Caco-2 (cell line): ENCODE data around the gene AQP6. TPM values are rescaled to one million over a fixed set of nuclear protein-coding genes. Genes with fewer than 3 reads are reported as not detected.

ENCODE experiments used
- BruUV-seq: library from RNA; stranded (reverse); fragments of 400-500 nt; replicated peaks from 2 replicates; lab custom pipeline; 2021; lab: Mats Ljungman, UMichigan
- CTCF ChIA-PET: fragments of 300-600 bp; sonication (Branson Sonifier 250); formaldehyde crosslinking; loops from one replicate; lab custom pipeline; 2022; ENCODE audit warnings: antibody characterized with exemption; lab: Charles Lee
- POLR2A ChIA-PET: fragments of 300-600 bp; sonication (Branson Sonifier 250); formaldehyde crosslinking; loops from one replicate; lab custom pipeline; 2022; ENCODE audit warnings: antibody characterized with exemption; lab: Charles Lee
- DNase-seq, 2 experiments: peaks; one replicate each; pipeline versions ENCODE4 v3.0.0 to v3.0.0-alpha.2; 2020 to 2022
- H3K27me3 ChIP-seq: replicated peaks from 2 replicates; pipeline ENCODE4 v1.6.0; 2011; ENCODE audit warnings: low read length; ENCODE audit not compliant: control insufficient read depth, insufficient read depth
- H3K36me3 ChIP-seq: 2 replicates; pipeline ENCODE4 v1.5.1; 2011; ENCODE audit warnings: low read length; ENCODE audit not compliant: control insufficient read depth, insufficient read depth
- H3K4me1 ChIP-seq: fragments of 250-450 bp; sonication (Bioruptor Pico); 2 replicates; pipeline ENCODE4 v1.5.1; 2020; ENCODE audit warnings: mild to moderate bottlenecking
- H3K4me3 ChIP-seq: 2 replicates; pipeline ENCODE4 v1.5.1; 2011; ENCODE audit warnings: low read depth, mild to moderate bottlenecking, control low read depth, low read length
- H3K9me3 ChIP-seq: fragments of 250-450 bp; sonication (Bioruptor Pico); 2 replicates; pipeline ENCODE4 v1.5.1; 2020; ENCODE audit warnings: mild to moderate bottlenecking, moderate library complexity
- H3K27ac Mint-ChIP-seq: one replicate; pipeline ENCODE4 v1.8.0; 2022; ENCODE audit warnings: mixed read lengths; ENCODE audit not compliant: unreplicated experiment
- H3K27me3 Mint-ChIP-seq: one replicate; pipeline ENCODE4 v1.8.0; 2022; ENCODE audit warnings: mixed read lengths; ENCODE audit not compliant: insufficient read depth, unreplicated experiment
- H3K36me3 Mint-ChIP-seq: one replicate; pipeline ENCODE4 v1.8.0; 2022; ENCODE audit warnings: mild to moderate bottlenecking, mixed read lengths; ENCODE audit not compliant: insufficient read depth, unreplicated experiment
- H3K4me1 Mint-ChIP-seq: one replicate; pipeline ENCODE4 v1.8.0; 2022; ENCODE audit warnings: low read depth, mixed read lengths; ENCODE audit not compliant: unreplicated experiment
- H3K4me3 Mint-ChIP-seq: one replicate; pipeline ENCODE4 v1.8.0; 2022; ENCODE audit warnings: mild to moderate bottlenecking, moderate library complexity, mixed read lengths; ENCODE audit not compliant: unreplicated experiment
- H3K9me3 Mint-ChIP-seq: one replicate; pipeline ENCODE4 v1.8.0; 2022; ENCODE audit warnings: mixed read lengths; ENCODE audit not compliant: unreplicated experiment
- CTCF ChIP-seq, 2 experiments: fragments of 200-600 bp in 1 of 2; IDR thresholded peaks; 1 replicate in 1 of 2; 2 replicates in 1 of 2; pipeline versions ENCODE4 v1.5.1 to v1.8.0; 2011 to 2022; ENCODE audit warnings: antibody characterized with exemption in 1 of 2, control low read depth in 1 of 2, inconsistent platforms in 1 of 2, low read depth in 1 of 2, low read length in 1 of 2, mild to moderate bottlenecking in 1 of 2, moderate library complexity in 1 of 2; ENCODE audit not compliant: insufficient read depth in 1 of 2, severe bottlenecking in 1 of 2, unreplicated experiment in 1 of 2
- intact Hi-C: fragments of 100-400 bp; cut with micrococcal nuclease; formaldehyde crosslinking; loops from one replicate; pipeline ENCODE4 v1.10.0; 2022; ENCODE audit not compliant: unreplicated experiment
- total RNA-seq: library from RNA; stranded (reverse); gene quantifications from 2 replicates; pipeline ENCODE4 v1.2.3, GENCODE V29; 2022

The AQP6 gene
- total RNA-seq, 1 experiment from 2014 or later = not detected

GRCh38 chr12:49964849-49965624 is 7.7 kb upstream of the AQP6 start:
- ChIA-PET CTCF (interaction anchor here (0.5 to 7.9 kb wide), 5 partner anchors 16 to 575 kb away, joined by 3 to 78 read pairs (median 46); no protein-coding TSS in a partner anchor), POLR2A (interaction anchor here (0.6 to 1.0 kb wide), 2 partner anchors 109 to 120 kb away, joined by 3 to 12 read pairs; no protein-coding TSS in a partner anchor)
- no peak for TF ChIP-seq CTCF (IDR thresholded peaks at IDR 0.05; ENCODE audit: insufficient read depth in 1 of 2, low read depth in 1 of 2, low read length in 1 of 2, severe bottlenecking in 1 of 2, unreplicated experiment in 1 of 2)
- intact Hi-C loops = no loop called here
- no peaks in the 10 kb centered on the region for H3K9me3 ChIP-seq
- no peaks in the 10 kb centered on the region for H3K27me3 ChIP-seq
- H3K4me1 ChIP-seq = peaks cover 23% of the 10 kb centered on the region
- no peak overlapping the region for H3K4me3 Mint-ChIP-seq
- BruUV-seq = no TSS peak
- DNase-seq = no peak
- no peaks in the 10 kb centered on the region for H3K36me3 Mint-ChIP-seq
- no peaks in the 10 kb centered on the region for H3K36me3 ChIP-seq
- H3K27me3 Mint-ChIP-seq = no peaks in the 10 kb centered on the region
- H3K4me3 ChIP-seq = no peak overlapping the region
- H3K27ac Mint-ChIP-seq = no peak overlapping the region
- no peaks in the 10 kb centered on the region for H3K9me3 Mint-ChIP-seq
- H3K4me1 Mint-ChIP-seq = peaks cover 7% of the 10 kb centered on the region

- no peaks in the 10 kb centered on the region for H3K36me3 ChIP-seq
- intact Hi-C loops = loop anchor here (2.0 kb wide), 1 partner anchor 209 kb away; no protein-coding TSS in a partner anchor
- Mint-ChIP-seq H3K27ac (no peak overlapping the region), H3K4me3 (no peak overlapping the region), H3K27me3 (no peaks in the 10 kb centered on the region), H3K4me1 (no peaks in the 10 kb centered on the region), H3K9me3 (no peaks in the 10 kb centered on the region), H3K36me3 (no peaks in the 10 kb centered on the region)
- H3K9me3 ChIP-seq = no peaks in the 10 kb centered on the region
- H3K27me3 ChIP-seq = no peaks in the 10 kb centered on the region
- H3K4me1 ChIP-seq = peaks cover 20% of the 10 kb centered on the region
- no TSS peak for BruUV-seq
- no peak overlapping the region for H3K4me3 ChIP-seq
- peak in 1 of 2 experiments; percentile 30 for DNase-seq
- TF ChIP-seq CTCF (IDR thresholded peaks at IDR 0.05; ENCODE audit: insufficient read depth in 1 of 2, low read depth in 1 of 2, low read length in 1 of 2, severe bottlenecking in 1 of 2, unreplicated experiment in 1 of 2) = no peak
- CTCF ChIA-PET = interaction anchor here (0.5 to 7.9 kb wide), 10 partner anchors 16 to 574 kb away, joined by 3 to 78 read pairs (median 11); partner anchors contain the start of gene LIMA1
- POLR2A ChIA-PET = interaction anchor here (0.6 to 1.0 kb wide), 2 partner anchors 119 to 524 kb away, joined by 5 to 12 read pairs; no protein-coding TSS in a partner anchor
Measured at GRCh38 chr12:49965836-49966235, 6.9 kb upstream of the AQP6 start.

- Mint-ChIP-seq H3K9me3 (no peaks in the 10 kb centered on the region), H3K4me1 (no peaks in the 10 kb centered on the region), H3K36me3 (no peaks in the 10 kb centered on the region), H3K27ac (peak overlapping the region; percentile 33), H3K27me3 (no peaks in the 10 kb centered on the region), H3K4me3 (peak overlapping the region; percentile 34)
- no TSS peak for BruUV-seq
- no peak for DNase-seq
- H3K4me3 ChIP-seq = no peak overlapping the region
- TF ChIP-seq CTCF (IDR thresholded peaks at IDR 0.05; ENCODE audit: insufficient read depth in 1 of 2, low read depth in 1 of 2, low read length in 1 of 2, severe bottlenecking in 1 of 2, unreplicated experiment in 1 of 2) = no peak
- POLR2A ChIA-PET = no interaction called here
- H3K36me3 ChIP-seq = no peaks in the 10 kb centered on the region
- intact Hi-C loops = loop anchor here (1.0 to 2.0 kb wide), 5 partner anchors 73 to 208 kb away; no protein-coding TSS in a partner anchor
- no peaks in the 10 kb centered on the region for H3K27me3 ChIP-seq
- peaks cover 20% of the 10 kb centered on the region for H3K4me1 ChIP-seq
- no peaks in the 10 kb centered on the region for H3K9me3 ChIP-seq
- CTCF ChIA-PET = interaction anchor here (0.6 to 7.9 kb wide), 32 partner anchors 9 to 317 kb away, joined by 3 to 78 read pairs (median 5); partner anchors contain the start of genes LIMA1, RACGAP1, SMARCD1 and TMBIM6
Measured at GRCh38 chr12:49966511-49967041, 6.2 kb upstream of the AQP6 start.
